ENCODE measurements around the gene HCN2.

The HCN2 gene

DNA sequence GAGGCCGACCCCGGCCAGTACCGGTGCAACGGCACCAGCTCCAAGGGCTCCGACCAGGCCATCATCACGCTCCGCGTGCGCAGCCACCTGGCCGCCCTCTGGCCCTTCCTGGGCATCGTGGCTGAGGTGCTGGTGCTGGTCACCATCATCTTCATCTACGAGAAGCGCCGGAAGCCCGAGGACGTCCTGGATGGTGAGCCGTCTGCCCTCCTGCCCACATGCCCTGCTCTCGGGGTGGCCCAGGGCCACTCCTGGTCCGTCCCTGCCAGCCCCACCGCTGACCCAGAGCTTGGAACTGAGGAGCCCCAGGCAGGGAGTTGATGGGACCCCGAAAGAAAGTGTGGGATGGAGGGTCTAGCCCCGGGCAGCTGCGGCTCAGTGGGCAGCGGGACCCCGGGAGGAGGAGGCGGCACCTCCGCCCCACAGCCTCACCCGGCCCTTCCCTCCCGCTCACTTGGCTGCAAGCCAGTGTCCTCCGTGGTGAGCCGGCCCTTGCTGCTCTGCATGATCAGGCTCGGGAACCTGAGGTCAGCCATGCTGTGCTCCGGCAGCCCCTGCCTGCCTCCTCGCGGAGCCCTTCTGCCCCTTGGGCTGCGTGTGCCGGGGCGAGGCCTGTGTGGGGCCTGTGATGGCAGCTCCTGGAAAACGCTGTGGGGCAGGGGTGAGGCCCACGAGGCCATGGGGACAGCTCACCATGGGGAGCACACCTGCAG is 8.1 kb upstream of the HCN2 start:
- ChIA-PET POLR2A (interaction anchor here (0.6 kb wide), 1 partner anchor 10 kb away, joined by 3 read pairs; no protein-coding TSS in a partner anchor), CTCF (interaction anchor here (0.6 to 0.7 kb wide), 2 partner anchors 51 to 252 kb away, joined by 3 to 4 read pairs; no protein-coding TSS in a partner anchor)
- TF ChIP-seq ZXDB (tag by site-specific recombination; IDR thresholded peaks at IDR 0.05) (no peak), ZBTB11 (tag by site-specific recombination; conservative IDR thresholded peaks at IDR 0.05; ENCODE audit: low read depth) (no peak), ZNF23 (tag by site-specific recombination; IDR thresholded peaks at IDR 0.05; ENCODE audit: borderline replicate concordance) (no peak), ZNF600 (tag by site-specific recombination; IDR thresholded peaks at IDR 0.05) (0 out of 2 replicates have a peak, but pooled peaks have one; percentile 29), ZIC2 (tag by site-specific recombination; IDR thresholded peaks at IDR 0.05) (peak; percentile 56), ZNF76 (tag by site-specific recombination; IDR thresholded peaks at IDR 0.05; ENCODE audit: borderline replicate concordance, low read depth) (no peak), ZNF521 (tag by site-specific recombination; IDR thresholded peaks at IDR 0.05) (no peak), ZNF558 (tag by site-specific recombination; IDR thresholded peaks at IDR 0.05) (no peak), KLF1 (tag by site-specific recombination; IDR thresholded peaks at IDR 0.05) (peak; percentile 74), ZNF621 (tag by site-specific recombination; IDR thresholded peaks at IDR 0.05) (no peak), ZNF548 (tag by site-specific recombination; IDR thresholded peaks at IDR 0.05) (no peak), ZFP41 (tag by site-specific recombination; IDR thresholded peaks at IDR 0.05; ENCODE audit: borderline replicate concordance) (no peak), ZNF416 (tag by site-specific recombination; IDR thresholded peaks at IDR 0.05) (no peak), HIC1 (tag by site-specific recombination; IDR thresholded peaks at IDR 0.05) (peak; percentile 82), ZBTB8A (tag by site-specific recombination; IDR thresholded peaks at IDR 0.05) (no peak), ZNF341 (tag by site-specific recombination; IDR thresholded peaks at IDR 0.05; ENCODE audit: low read depth) (no peak), ZFHX2 (tag by site-specific recombination; conservative IDR thresholded peaks at IDR 0.05) (peak; percentile 33; the same call in 1 of the 2 replicates)
- TF ChIP-seq, protein P1, sequence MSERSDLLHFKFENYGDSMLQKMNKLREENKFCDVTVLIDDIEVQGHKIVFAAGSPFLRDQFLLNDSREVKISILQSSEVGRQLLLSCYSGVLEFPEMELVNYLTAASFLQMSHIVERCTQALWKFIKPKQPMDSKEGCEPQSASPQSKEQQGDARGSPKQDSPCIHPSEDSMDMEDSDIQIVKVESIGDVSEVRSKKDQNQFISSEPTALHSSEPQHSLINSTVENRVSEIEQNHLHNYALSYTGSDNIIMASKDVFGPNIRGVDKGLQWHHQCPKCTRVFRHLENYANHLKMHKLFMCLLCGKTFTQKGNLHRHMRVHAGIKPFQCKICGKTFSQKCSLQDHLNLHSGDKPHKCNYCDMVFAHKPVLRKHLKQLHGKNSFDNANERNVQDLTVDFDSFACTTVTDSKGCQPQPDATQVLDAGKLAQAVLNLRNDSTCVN (tag by site-specific recombination; optimal IDR thresholded peaks at IDR 0.05), result no peak
- no peak overlapping the region for H3K4me3 ChIP-seq (ENCODE audit: low read depth, low read length)
- no peaks in the 10 kb centered on the region for H3K9me3 ChIP-seq (ENCODE audit: control insufficient read depth, insufficient read depth, low read depth, low read length)
- no peaks in the 10 kb centered on the region for H3K4me1 ChIP-seq (ENCODE audit: control insufficient read depth, insufficient read depth, low read length)
- H3K36me3 ChIP-seq (ENCODE audit: control insufficient read depth in 2 of 2, insufficient read depth in 1 of 2, low read length in 2 of 2), result peaks cover 0 to 57% of the 10 kb centered on the region in 2 experiments; a peak in 2 of 3 replicates
- no peak overlapping the region for H3K27ac ChIP-seq (ENCODE audit: extremely low read depth, low read depth, low read length)
